SH-SY5Y (cell line): ENCODE results near the gene CCSER1.

ENCODE experiments used
- GATA2 ChIP-seq: IDR thresholded peaks from 2 replicates; pipeline ENCODE4 v1.6.1; 2011; ENCODE audit warnings: mild to moderate bottlenecking, low read depth, low read length
- GATA3 ChIP-seq: IDR thresholded peaks from 2 replicates; pipeline ENCODE4 v1.6.1; 2011; ENCODE audit warnings: low read depth, mild to moderate bottlenecking, low read length, moderate library complexity

DNA sequence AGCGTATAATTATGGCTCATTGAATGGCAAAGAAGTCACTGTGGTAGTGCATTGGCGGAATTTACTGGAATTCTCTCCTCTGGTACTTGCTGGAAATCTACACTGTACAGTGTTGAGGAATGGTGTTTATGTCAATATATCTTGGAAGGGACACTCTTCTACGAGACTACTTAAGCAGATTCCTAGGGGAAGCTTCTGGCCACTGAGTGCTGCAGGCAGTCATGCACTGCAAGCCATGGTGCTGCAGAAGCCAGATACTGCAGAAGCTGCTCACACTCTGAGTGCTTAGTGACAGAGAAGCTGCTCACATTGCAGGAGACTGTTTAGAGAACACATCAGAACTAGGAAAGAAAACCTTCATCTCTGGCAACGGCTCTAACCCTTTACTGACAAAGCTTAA lies 725.0 kb downstream of the CCSER1 start:
- TF ChIP-seq GATA2 (no peak), GATA3 (no peak)
